Mesenchymal stem cell (in vitro differentiated cells and primary cell): Measurements from ENCODE around the gene TERT.

Source experiments
- DNase-seq: peaks from one replicate; pipeline ENCODE4 v3.0.0-alpha.2; 2013
- H2AFZ ChIP-seq: one replicate; pipeline ENCODE4 v1.6.1; 2013; ENCODE audit warnings: low read depth, mild to moderate bottlenecking, control low read depth, inconsistent platforms, low read length, moderate library complexity
- H2AK5ac ChIP-seq: 2 replicates; pipeline ENCODE4 v1.6.1; 2013; ENCODE audit warnings: low read length, moderate library complexity, mild to moderate bottlenecking, inconsistent platforms; ENCODE audit not compliant: severe bottlenecking
- H2BK120ac ChIP-seq: one replicate; pipeline ENCODE4 v1.6.1; 2013; ENCODE audit warnings: low read depth, mild to moderate bottlenecking, inconsistent platforms, low read length, moderate library complexity
- H2BK12ac ChIP-seq, 2 experiments: one replicate each; pipeline ENCODE4 v1.6.1; 2013; ENCODE audit warnings: inconsistent platforms in 2 of 2, low read length in 2 of 2, mild to moderate bottlenecking in 2 of 2, moderate library complexity in 2 of 2, control low read depth in 1 of 2
- H2BK15ac ChIP-seq: one replicate; pipeline ENCODE4 v1.6.1; 2013; ENCODE audit warnings: mild to moderate bottlenecking, low read depth, inconsistent platforms; ENCODE audit not compliant: poor library complexity, severe bottlenecking
- H2BK5ac ChIP-seq: 2 replicates; pipeline ENCODE4 v1.6.1; 2013; ENCODE audit warnings: low read depth, mild to moderate bottlenecking, low read length, control low read depth, inconsistent platforms; ENCODE audit not compliant: poor library complexity, severe bottlenecking
- H3K14ac ChIP-seq, 2 experiments: one replicate each; pipeline ENCODE4 v1.6.1; 2013; ENCODE audit warnings: inconsistent platforms in 2 of 2, low read length in 2 of 2, control low read depth in 1 of 2, mild to moderate bottlenecking in 1 of 2, moderate library complexity in 1 of 2
- H3K18ac ChIP-seq, 2 experiments: one replicate each; pipeline ENCODE4 v1.6.1; 2013; ENCODE audit warnings: inconsistent platforms in 2 of 2, low read length in 2 of 2, control low read depth in 1 of 2, low read depth in 1 of 2, mild to moderate bottlenecking in 1 of 2
- H3K23ac ChIP-seq, 2 experiments: one replicate each; pipeline ENCODE4 v1.6.1; 2013; ENCODE audit warnings: inconsistent platforms in 2 of 2, low read length in 2 of 2, mild to moderate bottlenecking in 2 of 2, moderate library complexity in 2 of 2, control low read depth in 1 of 2
- H3K27ac ChIP-seq: 2 replicates; pipeline ENCODE4 v1.5.1; 2013; ENCODE audit warnings: mild to moderate bottlenecking, moderate library complexity, low read length, control low read depth, inconsistent platforms; ENCODE audit not compliant: poor library complexity, severe bottlenecking
- H3K27me3 ChIP-seq, 2 experiments: 2 replicates each; pipeline versions ENCODE4 v1.6.1 to v1.7.0; 2013; ENCODE audit warnings: low read length in 2 of 2, mild to moderate bottlenecking in 2 of 2, moderate library complexity in 2 of 2, control low read depth in 1 of 2, inconsistent platforms in 1 of 2; ENCODE audit not compliant: control insufficient read depth in 1 of 2, insufficient read depth in 1 of 2
- H3K36me3 ChIP-seq, 2 experiments: 2 replicates each; pipeline versions ENCODE4 v1.6.1 to v1.7.0; 2013; ENCODE audit warnings: low read length in 2 of 2, control low read depth in 1 of 2, inconsistent platforms in 1 of 2, low read depth in 1 of 2, mild to moderate bottlenecking in 1 of 2; ENCODE audit not compliant: insufficient read depth in 2 of 2, control insufficient read depth in 1 of 2
- H3K4ac ChIP-seq, 2 experiments: one replicate each; pipeline ENCODE4 v1.6.1; 2013; ENCODE audit warnings: inconsistent platforms in 2 of 2, low read length in 2 of 2, mild to moderate bottlenecking in 2 of 2, moderate library complexity in 2 of 2, control low read depth in 1 of 2, low read depth in 1 of 2
- H3K4me1 ChIP-seq: 2 replicates; pipeline ENCODE4 v1.6.1; 2013; ENCODE audit warnings: low read depth, low read length, control low read depth; ENCODE audit not compliant: control insufficient read depth, insufficient read depth
- H3K4me2 ChIP-seq: 2 replicates; pipeline ENCODE4 v1.6.1; 2013; ENCODE audit warnings: low read length, mild to moderate bottlenecking, inconsistent platforms; ENCODE audit not compliant: poor library complexity, severe bottlenecking
- H3K4me3 ChIP-seq, 2 experiments: 2 replicates each; pipeline versions ENCODE4 v1.5.1 to v1.7.0; 2013; ENCODE audit warnings: low read length in 2 of 2, mild to moderate bottlenecking in 2 of 2, control low read depth in 1 of 2, low read depth in 1 of 2; ENCODE audit not compliant: insufficient read depth in 1 of 2
- H3K79me1 ChIP-seq: replicated peaks from 2 replicates; pipeline ENCODE4 v1.6.1; 2013; ENCODE audit warnings: mild to moderate bottlenecking, control low read depth, low read length, inconsistent platforms; ENCODE audit not compliant: poor library complexity, severe bottlenecking
- H3K9ac ChIP-seq: 2 replicates; pipeline ENCODE4 v1.7.0; 2013; ENCODE audit warnings: mild to moderate bottlenecking, low read length, moderate library complexity
- H3K9me3 ChIP-seq: 2 replicates; pipeline ENCODE4 v1.7.0; 2013; ENCODE audit warnings: mild to moderate bottlenecking, low read length; ENCODE audit not compliant: control insufficient read depth
- H4K8ac ChIP-seq: one replicate; pipeline ENCODE4 v1.6.1; 2013; ENCODE audit warnings: inconsistent platforms, mild to moderate bottlenecking, low read length, moderate library complexity
- H4K91ac ChIP-seq: one replicate; pipeline ENCODE4 v1.6.1; 2013; ENCODE audit warnings: mild to moderate bottlenecking, low read length, inconsistent platforms
- whole genome bisulfite sequencing: methylation state at CpG from one replicate; pipeline ENCODE4 v1.1.7; 2013; ENCODE audit warnings: mixed read lengths; 5-methylcytosine and 5-hydroxymethylcytosine counted together

Gene TERT

DNA sequence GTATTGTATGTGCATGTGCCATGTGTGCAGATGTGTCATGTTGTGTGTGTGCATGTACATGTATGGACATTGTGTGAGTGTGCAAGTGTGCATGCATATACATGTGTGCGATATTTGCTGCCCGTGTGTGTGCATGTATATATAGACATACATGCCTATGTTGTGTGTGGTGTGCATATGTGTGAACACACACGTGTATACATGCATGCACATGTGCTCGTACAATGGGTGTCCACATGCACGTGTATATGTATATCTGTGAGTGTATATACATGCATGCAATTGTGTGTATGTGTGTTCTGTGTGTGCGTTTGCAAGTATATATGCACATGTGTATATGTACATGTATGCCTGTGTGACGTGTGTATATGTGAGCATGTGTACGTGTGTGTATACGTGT, 72.7 kb downstream of the TERT start:
- Histone ChIP-seq H2BK120ac (no peak overlapping the region), H2BK5ac (no peak overlapping the region), H3K27ac (no peak overlapping the region), H3K9ac (no peak overlapping the region), H3K23ac (no peak overlapping the region), H3K4me1 (no peaks in the 10 kb centered on the region), H2BK15ac (no peak overlapping the region), H2BK12ac (no peak overlapping the region), H3K4me2 (no peak overlapping the region), H3K4me3 (no peak overlapping the region), H3K79me1 (no peaks in the 10 kb centered on the region), H3K18ac (no peak overlapping the region), H4K91ac (no peak overlapping the region), H4K8ac (no peak overlapping the region), H2AK5ac (no peak overlapping the region), H3K9me3 (no peaks in the 10 kb centered on the region), H3K14ac (no peak overlapping the region), H3K4ac (no peak overlapping the region), H2AFZ (no peak overlapping the region), H3K27me3 (peaks cover 0 to 49% of the 10 kb centered on the region in 2 experiments), H3K36me3 (no peaks in the 10 kb centered on the region)
- 92% methylated on average over 9 of the region's 9 CpGs for WGBS
- no peak for DNase-seq

DNA sequence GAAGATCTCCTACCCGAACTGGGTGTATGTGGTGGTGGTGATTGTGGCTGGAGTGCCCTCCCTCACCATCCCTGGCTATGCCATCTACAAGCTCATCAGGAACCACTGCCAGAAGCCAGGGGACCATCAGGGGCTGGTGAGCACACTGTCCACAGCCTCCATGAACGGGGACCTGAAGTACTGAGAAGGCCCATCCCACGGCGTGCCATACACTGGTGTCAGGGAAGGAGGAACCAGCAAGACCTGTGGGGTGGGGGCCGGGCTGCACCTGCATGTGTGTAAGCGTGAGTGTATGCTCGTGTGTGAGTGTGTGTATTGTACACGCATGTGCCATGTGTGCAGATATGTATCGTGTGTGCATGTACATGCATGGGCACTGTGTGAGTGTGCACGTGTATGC, 73.1 kb downstream of the TERT start:
- Histone ChIP-seq H2BK12ac (no peak overlapping the region), H2BK15ac (no peak overlapping the region), H3K9me3 (no peaks in the 10 kb centered on the region), H3K23ac (no peak overlapping the region), H2BK120ac (no peak overlapping the region), H3K36me3 (no peaks in the 10 kb centered on the region), H3K18ac (no peak overlapping the region), H3K14ac (no peak overlapping the region), H3K9ac (no peak overlapping the region), H3K4ac (no peak overlapping the region), H4K8ac (no peak overlapping the region), H3K4me3 (no peak overlapping the region), H2AFZ (no peak overlapping the region), H4K91ac (no peak overlapping the region), H3K27me3 (peaks cover 0 to 48% of the 10 kb centered on the region in 2 experiments), H2AK5ac (no peak overlapping the region), H3K4me2 (no peak overlapping the region), H3K4me1 (no peaks in the 10 kb centered on the region), H3K27ac (no peak overlapping the region), H2BK5ac (no peak overlapping the region), H3K79me1 (no peaks in the 10 kb centered on the region)
- DNase-seq: no peak
- 93% methylated on average over 9 of the region's 10 CpGs for WGBS

DNA sequence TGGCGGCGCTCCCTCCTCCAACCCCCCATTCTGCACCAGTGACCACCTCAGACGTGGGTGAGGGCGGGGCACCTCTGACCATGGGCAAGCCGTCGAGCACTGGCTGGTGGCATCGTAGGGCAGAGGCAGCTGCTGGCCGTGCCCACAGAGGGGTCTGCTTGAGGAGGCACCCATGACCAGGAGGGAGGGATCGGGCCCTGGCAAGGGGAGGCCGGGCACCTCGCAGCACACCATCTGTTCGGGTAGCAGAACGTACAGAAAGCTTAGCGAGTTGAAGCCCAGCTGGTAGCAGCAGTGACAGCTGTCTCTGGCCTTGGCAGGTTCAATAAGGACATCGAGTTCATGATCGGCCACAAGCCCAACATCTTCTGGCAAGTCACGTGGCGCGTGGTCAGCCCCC, 74.0 kb downstream of the TERT start:
- no peak overlapping the region for H3K4me2 ChIP-seq
- no peak overlapping the region for H4K8ac ChIP-seq
- H3K18ac ChIP-seq: no peak overlapping the region
- H3K23ac ChIP-seq: no peak overlapping the region
- DNase-seq: no peak
- no peak overlapping the region for H3K14ac ChIP-seq
- H3K4me3 ChIP-seq: no peak overlapping the region
- no peaks in the 10 kb centered on the region for H3K79me1 ChIP-seq
- peaks cover 1% of the 10 kb centered on the region for H3K9me3 ChIP-seq
- 84% methylated on average over 17 of the region's 19 CpGs for WGBS
- H3K27ac ChIP-seq: no peak overlapping the region
- H3K4ac ChIP-seq: no peak overlapping the region
- no peaks in the 10 kb centered on the region for H3K4me1 ChIP-seq
- H2BK120ac ChIP-seq: no peak overlapping the region
- no peak overlapping the region for H2BK15ac ChIP-seq
- no peak overlapping the region for H2AK5ac ChIP-seq
- H2BK12ac ChIP-seq: no peak overlapping the region
- no peak overlapping the region for H4K91ac ChIP-seq
- H2BK5ac ChIP-seq: no peak overlapping the region
- no peak overlapping the region for H2AFZ ChIP-seq
- H3K27me3 ChIP-seq: peaks cover 0 to 39% of the 10 kb centered on the region in 2 experiments
- no peaks in the 10 kb centered on the region for H3K36me3 ChIP-seq
- no peak overlapping the region for H3K9ac ChIP-seq

GRCh38 chr5:1220351-1220750, 74.5 kb downstream of the TERT start:
- Histone ChIP-seq H3K79me1 (no peaks in the 10 kb centered on the region), H3K4ac (no peak overlapping the region), H4K8ac (no peak overlapping the region), H3K18ac (no peak overlapping the region), H2AK5ac (no peak overlapping the region), H3K36me3 (no peaks in the 10 kb centered on the region), H3K27ac (no peak overlapping the region), H2BK120ac (no peak overlapping the region), H2BK5ac (no peak overlapping the region), H3K9me3 (peaks cover 6% of the 10 kb centered on the region), H2BK15ac (no peak overlapping the region), H3K4me3 (no peak overlapping the region), H3K14ac (no peak overlapping the region), H2BK12ac (no peak overlapping the region), H3K23ac (no peak overlapping the region), H3K4me2 (no peak overlapping the region), H3K4me1 (no peaks in the 10 kb centered on the region), H3K27me3 (peaks cover 0 to 34% of the 10 kb centered on the region in 2 experiments), H3K9ac (no peak overlapping the region), H4K91ac (no peak overlapping the region), H2AFZ (no peak overlapping the region)
- 86% methylated on average over 9 of the region's 9 CpGs for WGBS
- DNase-seq: no peak
